HG03280 (cell line): ENCODE data around the gene DHRSX.
"Not testable (repeated sequence)": the region's sequence is repeated elsewhere in the genome, so short reads cannot be mapped to it uniquely, and the experiment has no call there.

Source experiments
- ATAC-seq: cut with Tn5 transposase; IDR thresholded peaks from one replicate; pipeline ENCODE4 v1.9.1; 2021; ENCODE audit warnings: mild to moderate bottlenecking, moderate library complexity; ENCODE audit not compliant: unreplicated experiment

The DHRSX gene

GRCh38 chrX:2434270-2435163 lies 66.3 kb downstream of the DHRSX start:
- ATAC-seq = no peak

- ATAC-seq = no peak
These were observed 68.4 kb downstream of the DHRSX start for GRCh38 chrX:2432298-2432863.

GRCh38 chrX:2430265-2430825 lies 70.4 kb downstream of the DHRSX start:
- ATAC-seq = no peak

GRCh38 chrX:2427737-2428136 lies 73.0 kb downstream of the DHRSX start:
- ATAC-seq = no peak

- no peak for ATAC-seq
These were observed 73.6 kb downstream of the DHRSX start for GRCh38 chrX:2427147-2427546.

GRCh38 chrX:2426289-2426882 lies 74.4 kb downstream of the DHRSX start:
- ATAC-seq = no peak

GRCh38 chrX:2425286-2426071 lies 75.3 kb downstream of the DHRSX start:
- ATAC-seq = no peak

GRCh38 chrX:2424317-2424716 lies 76.5 kb downstream of the DHRSX start:
- ATAC-seq = no peak

GRCh38 chrX:2423899-2424298 lies 76.9 kb downstream of the DHRSX start:
- ATAC-seq = no peak

GRCh38 chrX:2423282-2423681 lies 77.5 kb downstream of the DHRSX start:
- ATAC-seq = no peak

- not testable (repeated sequence) for ATAC-seq
These were observed 81.4 kb downstream of the DHRSX start for GRCh38 chrX:2419418-2419817.

- no peak for ATAC-seq
These were observed 82.8 kb downstream of the DHRSX start for GRCh38 chrX:2418000-2418399.

- ATAC-seq = no peak
These were observed 83.7 kb downstream of the DHRSX start for GRCh38 chrX:2416851-2417604.

- no peak for ATAC-seq
These were observed 86.4 kb downstream of the DHRSX start for GRCh38 chrX:2414384-2414783.

- no peak for ATAC-seq
These were observed 86.8 kb downstream of the DHRSX start for GRCh38 chrX:2413969-2414368.

- no peak for ATAC-seq
These were observed 88.6 kb downstream of the DHRSX start for GRCh38 chrX:2412131-2412530.

- ATAC-seq = no peak
These were observed 90.3 kb downstream of the DHRSX start for GRCh38 chrX:2410279-2411020.

- no peak for ATAC-seq
These were observed 91.0 kb downstream of the DHRSX start for GRCh38 chrX:2409796-2410195.

GRCh38 chrX:2408856-2409255 lies 91.9 kb downstream of the DHRSX start:
- ATAC-seq = no peak
